ENCODE measurements around the gene PPP1CC. TPM values are rescaled to one million over a fixed set of nuclear protein-coding genes. Genes with fewer than 3 reads are reported as not detected.
"Not testable (repeated sequence)": the region's sequence is repeated elsewhere in the genome, so short reads cannot be mapped to it uniquely, and the experiment has no call there.

The PPP1CC gene
- total RNA-seq, 1 donor = 107 TPM

DNA sequence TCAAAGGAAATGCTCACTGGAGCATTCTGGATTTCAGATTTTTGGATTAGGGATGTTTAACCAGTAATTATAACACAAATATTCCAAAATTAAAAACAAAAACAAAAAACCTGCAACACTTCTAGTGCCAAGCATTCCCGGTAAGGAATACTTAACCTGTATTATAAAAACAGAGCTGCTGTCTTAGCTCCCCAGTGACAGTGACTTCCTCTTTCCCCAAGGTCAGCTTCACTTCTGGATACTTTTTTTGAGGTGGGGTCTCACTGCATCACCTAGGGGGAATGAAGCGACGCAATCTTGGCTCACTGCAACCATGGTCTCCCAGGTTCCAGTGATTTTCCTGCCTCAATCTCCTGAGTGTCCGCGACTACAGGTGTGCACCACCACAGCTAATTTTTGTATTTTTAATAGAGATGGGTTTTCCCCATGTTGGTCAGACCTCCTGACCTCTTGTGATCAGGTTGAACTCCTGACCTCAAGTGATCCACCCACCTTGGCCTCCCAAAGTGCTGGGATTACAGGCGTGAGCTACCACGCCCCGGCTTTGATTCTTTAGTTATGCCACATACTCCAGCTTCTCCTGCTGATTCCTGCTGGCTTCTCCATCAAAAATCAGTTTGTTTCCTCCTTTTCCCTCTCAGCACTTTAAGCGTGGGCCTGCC lies 15.9 kb downstream of the PPP1CC start:
- Histone ChIP-seq H2AFZ (ENCODE audit: low read length) (no peak overlapping the region), H3K4me2 (ENCODE audit: insufficient read depth, low read length) (no peak overlapping the region), H3K9me3 (ENCODE audit: low read depth, low read length) (no peaks in the 10 kb centered on the region), H3K4me3 (ENCODE audit: insufficient read depth, low read length) (no peak overlapping the region), H3K27me3 (ENCODE audit: insufficient read depth, low read length) (no peaks in the 10 kb centered on the region), H3K27ac (ENCODE audit: low read depth, low read length) (no peak overlapping the region), H3K36me3 (ENCODE audit: insufficient read depth, low read length) (peaks cover 71% of the 10 kb centered on the region), H4K20me1 (ENCODE audit: insufficient read depth, low read length) (peaks cover 33% of the 10 kb centered on the region), H3K4me1 (ENCODE audit: insufficient read depth, low read length) (no peaks in the 10 kb centered on the region), H3K79me2 (ENCODE audit: insufficient read depth, low read length) (peaks cover 72% of the 10 kb centered on the region)
- DNase-seq (ENCODE audit: insufficient read length, low spot score, missing footprints) = no peak
- TF ChIP-seq, protein P1, sequence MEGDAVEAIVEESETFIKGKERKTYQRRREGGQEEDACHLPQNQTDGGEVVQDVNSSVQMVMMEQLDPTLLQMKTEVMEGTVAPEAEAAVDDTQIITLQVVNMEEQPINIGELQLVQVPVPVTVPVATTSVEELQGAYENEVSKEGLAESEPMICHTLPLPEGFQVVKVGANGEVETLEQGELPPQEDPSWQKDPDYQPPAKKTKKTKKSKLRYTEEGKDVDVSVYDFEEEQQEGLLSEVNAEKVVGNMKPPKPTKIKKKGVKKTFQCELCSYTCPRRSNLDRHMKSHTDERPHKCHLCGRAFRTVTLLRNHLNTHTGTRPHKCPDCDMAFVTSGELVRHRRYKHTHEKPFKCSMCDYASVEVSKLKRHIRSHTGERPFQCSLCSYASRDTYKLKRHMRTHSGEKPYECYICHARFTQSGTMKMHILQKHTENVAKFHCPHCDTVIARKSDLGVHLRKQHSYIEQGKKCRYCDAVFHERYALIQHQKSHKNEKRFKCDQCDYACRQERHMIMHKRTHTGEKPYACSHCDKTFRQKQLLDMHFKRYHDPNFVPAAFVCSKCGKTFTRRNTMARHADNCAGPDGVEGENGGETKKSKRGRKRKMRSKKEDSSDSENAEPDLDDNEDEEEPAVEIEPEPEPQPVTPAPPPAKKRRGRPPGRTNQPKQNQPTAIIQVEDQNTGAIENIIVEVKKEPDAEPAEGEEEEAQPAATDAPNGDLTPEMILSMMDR (IDR thresholded peaks at IDR 0.05; ENCODE audit: extremely low read depth, low read depth, low read length) = no peak

DNA sequence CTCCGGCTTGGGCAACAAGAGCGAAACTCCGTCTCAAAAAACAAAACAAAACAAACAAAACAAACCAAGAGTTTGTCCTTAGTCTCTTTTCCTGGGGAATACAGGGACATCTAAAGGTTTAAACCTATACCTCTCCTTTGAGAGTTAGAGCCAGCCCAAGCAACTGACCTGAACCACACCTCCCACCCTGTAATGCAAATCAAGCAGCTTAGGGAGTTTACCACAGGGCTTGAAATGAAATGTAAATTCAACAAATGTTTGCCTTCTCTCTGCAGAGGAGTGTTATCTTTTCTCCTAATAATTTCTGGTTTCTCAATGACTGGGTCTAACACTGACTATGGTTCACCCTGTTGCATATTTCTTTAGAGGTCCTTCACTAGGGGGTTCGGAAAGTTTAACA lies 16.7 kb downstream of the PPP1CC start:
- no peaks in the 10 kb centered on the region for H3K27me3 ChIP-seq (ENCODE audit: insufficient read depth, low read length)
- peaks cover 72% of the 10 kb centered on the region for H3K36me3 ChIP-seq (ENCODE audit: insufficient read depth, low read length)
- H3K4me2 ChIP-seq (ENCODE audit: insufficient read depth, low read length) = no peak overlapping the region
- H3K27ac ChIP-seq (ENCODE audit: low read depth, low read length) = no peak overlapping the region
- H3K79me2 ChIP-seq (ENCODE audit: insufficient read depth, low read length) = peaks cover 64% of the 10 kb centered on the region
- TF ChIP-seq, protein P1 (IDR thresholded peaks at IDR 0.05; ENCODE audit: extremely low read depth, low read depth, low read length) = no peak
- no peak for DNase-seq (ENCODE audit: insufficient read length, low spot score, missing footprints)
- no peak overlapping the region for H2AFZ ChIP-seq (ENCODE audit: low read length)
- H3K9me3 ChIP-seq (ENCODE audit: low read depth, low read length) = no peaks in the 10 kb centered on the region
- H3K4me1 ChIP-seq (ENCODE audit: insufficient read depth, low read length) = no peaks in the 10 kb centered on the region
- H4K20me1 ChIP-seq (ENCODE audit: insufficient read depth, low read length) = peaks cover 28% of the 10 kb centered on the region
- no peak overlapping the region for H3K4me3 ChIP-seq (ENCODE audit: insufficient read depth, low read length)

DNA sequence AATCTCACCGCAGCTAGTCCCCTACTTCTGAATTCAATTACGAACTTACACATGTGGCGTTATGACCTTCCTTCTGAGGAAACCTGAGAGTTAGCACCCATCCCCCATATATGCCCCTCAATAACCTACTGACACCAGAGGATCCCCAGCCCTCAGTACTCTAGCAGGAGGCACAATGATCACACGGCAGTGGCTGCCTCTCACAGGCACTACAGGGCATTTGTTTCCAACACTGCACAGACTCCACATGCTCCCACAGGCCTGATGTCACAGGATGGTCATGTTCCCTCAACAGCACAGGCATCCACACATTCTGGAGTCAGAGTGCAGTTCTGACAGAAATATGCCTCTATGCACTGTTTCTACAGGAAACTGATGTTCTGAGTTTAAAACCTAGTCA lies 17.4 kb downstream of the PPP1CC start:
- Histone ChIP-seq H3K9me3 (ENCODE audit: low read depth, low read length) (no peaks in the 10 kb centered on the region), H3K27me3 (ENCODE audit: insufficient read depth, low read length) (no peaks in the 10 kb centered on the region), H3K79me2 (ENCODE audit: insufficient read depth, low read length) (peaks cover 57% of the 10 kb centered on the region), H3K4me2 (ENCODE audit: insufficient read depth, low read length) (no peak overlapping the region), H3K36me3 (ENCODE audit: insufficient read depth, low read length) (peaks cover 72% of the 10 kb centered on the region), H2AFZ (ENCODE audit: low read length) (no peak overlapping the region), H3K4me3 (ENCODE audit: insufficient read depth, low read length) (no peak overlapping the region), H3K27ac (ENCODE audit: low read depth, low read length) (no peak overlapping the region), H3K4me1 (ENCODE audit: insufficient read depth, low read length) (no peaks in the 10 kb centered on the region), H4K20me1 (ENCODE audit: insufficient read depth, low read length) (peaks cover 25% of the 10 kb centered on the region)
- DNase-seq (ENCODE audit: insufficient read length, low spot score, missing footprints) = no peak
- TF ChIP-seq, protein P1 (IDR thresholded peaks at IDR 0.05; ENCODE audit: extremely low read depth, low read depth, low read length) = no peak

DNA sequence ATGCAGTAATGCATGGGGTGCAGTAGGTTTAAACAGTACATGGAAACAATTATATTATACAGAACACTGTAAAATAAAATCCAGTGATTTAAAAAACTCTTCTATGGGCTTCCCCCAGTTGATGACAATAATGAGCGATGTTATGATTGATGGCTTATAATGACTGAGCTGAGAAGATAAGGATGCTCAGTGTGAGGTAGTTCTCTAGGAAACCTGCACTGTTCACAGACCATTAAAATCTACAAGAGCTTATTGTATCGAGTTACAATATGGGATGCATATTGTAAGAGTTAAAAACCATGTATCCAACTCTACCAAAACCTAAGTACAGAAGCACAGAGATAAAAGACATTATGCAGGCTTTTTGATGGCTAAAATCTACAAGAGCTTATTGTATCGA lies 19.8 kb downstream of the PPP1CC start:
- not testable (repeated sequence) for DNase-seq (ENCODE audit: insufficient read length, low spot score, missing footprints); H3K4me3 ChIP-seq (ENCODE audit: insufficient read depth, low read length); H3K9me3 ChIP-seq (ENCODE audit: low read depth, low read length); H3K4me2 ChIP-seq (ENCODE audit: insufficient read depth, low read length); H3K4me1 ChIP-seq (ENCODE audit: insufficient read depth, low read length); H3K27ac ChIP-seq (ENCODE audit: low read depth, low read length); H3K27me3 ChIP-seq (ENCODE audit: insufficient read depth, low read length); H2AFZ ChIP-seq (ENCODE audit: low read length)
- H3K36me3 ChIP-seq (ENCODE audit: insufficient read depth, low read length) = peaks cover 75% of the 10 kb centered on the region
- peaks cover 27% of the 10 kb centered on the region for H4K20me1 ChIP-seq (ENCODE audit: insufficient read depth, low read length)
- peaks cover 35% of the 10 kb centered on the region for H3K79me2 ChIP-seq (ENCODE audit: insufficient read depth, low read length)
